SHP77 treated with DMSO at 0.1 percent for 48 hours (cell line): ENCODE data around the gene VSTM4.

Experiments used
- DNase-seq: peaks from one replicate; lab custom pipeline; 2025; lab: John Stamatoyannopoulos, UW

The VSTM4 gene

DNA sequence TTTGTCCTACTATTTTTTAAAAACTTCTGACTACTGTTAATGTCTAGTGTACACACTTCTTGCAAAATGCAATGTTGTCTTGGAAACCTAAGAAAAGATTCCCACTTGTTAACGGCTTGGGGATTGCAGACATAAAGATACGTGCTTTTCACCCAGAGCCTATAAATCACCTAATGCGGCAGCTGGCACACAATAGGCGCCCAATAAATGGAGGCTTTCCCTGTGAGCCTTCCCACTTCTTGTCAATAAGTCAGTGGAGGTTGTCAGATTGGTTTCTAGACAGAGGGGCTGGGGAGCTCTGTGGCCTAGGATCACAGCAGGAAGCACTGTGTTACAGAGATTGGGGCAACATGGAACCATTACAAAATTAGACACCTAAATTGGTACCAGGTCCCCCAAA lies 74.7 kb downstream of the VSTM4 start:
- DNase-seq, result no peak

DNA sequence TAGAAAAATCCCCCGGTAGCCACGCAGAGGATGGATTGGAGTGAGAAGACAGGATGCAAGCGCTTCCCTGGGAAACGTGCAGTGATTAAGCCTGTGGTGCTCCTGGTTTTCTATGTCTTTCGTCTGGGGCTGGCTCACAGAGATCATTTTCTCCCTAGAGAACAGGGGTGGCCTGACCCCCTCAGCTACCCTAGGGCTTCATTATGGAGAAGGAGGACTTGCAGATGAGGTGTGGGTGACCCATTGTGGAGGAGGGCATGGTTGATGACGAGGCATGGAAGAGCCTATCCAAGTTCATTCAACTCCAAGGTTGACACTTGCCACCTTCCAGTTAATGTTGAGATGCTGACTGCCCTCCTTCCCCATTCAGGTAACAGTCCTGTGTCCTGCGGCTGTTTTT lies 75.9 kb downstream of the VSTM4 start:
- no peak for DNase-seq

DNA sequence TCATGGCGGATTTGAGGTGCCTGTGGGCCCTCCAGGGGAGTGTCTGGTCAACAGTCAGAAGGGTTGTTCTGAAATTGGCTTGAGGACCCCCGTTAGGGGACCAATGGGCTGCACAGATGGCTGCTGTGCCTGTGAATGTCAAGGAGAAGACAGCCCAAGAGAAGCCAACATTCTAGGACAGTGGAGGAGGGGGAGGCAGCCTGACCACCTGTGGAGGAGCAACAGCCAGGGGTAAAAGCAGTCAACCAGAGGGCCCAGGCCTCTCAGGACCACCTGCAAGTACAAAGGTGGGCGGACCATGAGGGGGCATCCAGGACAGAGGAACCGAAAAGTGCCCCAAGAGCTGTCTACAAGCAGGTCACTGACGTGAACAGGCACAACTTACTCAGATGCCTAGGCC lies 76.6 kb downstream of the VSTM4 start:
- DNase-seq, result no peak

DNA sequence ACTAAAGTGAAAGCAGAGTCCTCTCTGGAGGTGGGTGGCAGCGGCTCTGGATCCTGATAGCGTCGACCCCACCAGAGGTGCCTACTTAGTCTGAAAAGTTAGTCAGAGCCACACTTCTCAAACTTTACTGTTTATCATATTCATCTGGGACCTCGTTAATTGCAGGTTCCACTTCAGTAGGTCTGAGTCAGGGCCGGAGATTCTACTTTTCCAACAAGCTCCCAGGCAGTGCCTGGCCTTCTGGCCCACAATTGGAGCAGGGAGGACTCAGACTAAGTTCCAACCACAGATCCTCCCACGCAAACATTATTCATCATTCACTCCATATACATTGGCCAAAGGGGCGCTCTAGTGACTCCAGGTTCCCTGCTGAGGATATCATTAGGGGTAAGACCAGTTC lies 78.1 kb downstream of the VSTM4 start:
- no peak for DNase-seq

DNA sequence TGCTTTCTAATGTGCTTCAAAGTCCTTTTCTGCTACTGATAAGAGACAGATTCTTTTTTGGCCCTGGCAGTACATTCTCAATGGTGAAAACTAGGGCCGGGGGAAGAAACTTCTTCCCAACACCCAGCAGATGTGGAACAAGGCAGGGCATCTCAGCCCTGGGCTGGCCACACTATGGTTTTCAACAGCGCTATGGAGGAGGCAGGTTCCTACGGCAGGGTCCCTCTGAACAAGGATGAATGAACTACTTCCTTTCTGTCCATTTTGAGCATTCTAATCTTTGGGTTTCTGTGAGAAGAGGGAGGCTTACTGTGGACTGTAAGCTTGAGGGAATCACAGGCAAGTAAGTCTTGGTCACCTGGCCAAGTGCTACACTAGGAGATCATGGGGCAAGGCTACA lies 78.7 kb downstream of the VSTM4 start:
- no peak for DNase-seq

DNA sequence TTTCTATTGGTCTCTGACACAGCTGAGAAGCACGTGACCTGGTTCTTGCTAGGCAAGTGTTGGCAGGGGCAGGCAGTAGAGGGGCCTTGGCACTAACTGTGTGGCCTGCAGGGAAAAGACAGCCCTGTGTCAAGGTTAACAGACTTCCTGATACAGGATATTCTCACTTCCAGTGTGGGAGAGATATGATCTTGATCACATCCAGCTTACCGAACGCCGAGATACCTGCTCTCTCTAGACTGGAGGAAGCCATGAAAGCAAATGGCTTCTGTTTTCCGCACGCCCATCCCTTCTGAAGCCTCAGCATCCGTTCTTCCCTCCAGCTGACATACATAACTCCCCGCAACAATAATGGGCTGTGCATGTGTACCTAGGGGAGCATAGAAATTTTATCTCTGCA lies 79.4 kb downstream of the VSTM4 start:
- no peak for DNase-seq

DNA sequence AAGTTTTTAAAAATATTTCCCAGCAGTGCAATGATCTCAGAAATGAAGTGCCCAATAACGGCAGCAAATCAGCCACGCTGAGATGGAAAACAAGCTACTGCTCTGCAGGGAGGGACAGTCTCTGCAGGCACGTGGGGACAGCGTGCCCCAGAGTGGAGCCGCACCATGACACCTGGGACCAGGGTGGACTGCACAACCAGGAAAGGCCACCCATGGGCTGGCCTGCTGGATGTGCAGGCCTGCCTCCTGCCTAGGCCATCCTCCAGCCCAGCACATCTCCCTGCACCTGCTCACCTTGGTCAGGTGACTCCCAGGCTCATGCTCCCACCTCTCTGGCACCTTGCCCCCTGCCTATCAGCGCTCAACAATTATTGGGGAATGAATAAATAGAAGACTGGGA lies 80.4 kb downstream of the VSTM4 start:
- DNase-seq, result no peak

DNA sequence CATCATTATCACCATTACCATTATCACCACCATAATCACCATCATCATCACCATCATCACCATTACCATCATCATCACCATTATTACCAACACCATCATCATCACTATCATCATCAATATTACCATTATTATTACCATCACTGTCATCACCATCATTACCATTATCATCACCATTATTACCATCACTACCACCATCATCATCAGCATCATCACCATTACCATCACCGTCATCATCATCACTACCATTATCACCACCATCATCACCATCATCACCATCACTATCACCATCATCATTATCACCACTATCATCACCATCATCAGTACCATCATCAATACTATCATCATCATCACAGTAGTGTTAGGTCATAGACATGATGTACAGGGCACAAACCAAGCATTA lies 81.4 kb downstream of the VSTM4 start:
- no peak for DNase-seq

DNA sequence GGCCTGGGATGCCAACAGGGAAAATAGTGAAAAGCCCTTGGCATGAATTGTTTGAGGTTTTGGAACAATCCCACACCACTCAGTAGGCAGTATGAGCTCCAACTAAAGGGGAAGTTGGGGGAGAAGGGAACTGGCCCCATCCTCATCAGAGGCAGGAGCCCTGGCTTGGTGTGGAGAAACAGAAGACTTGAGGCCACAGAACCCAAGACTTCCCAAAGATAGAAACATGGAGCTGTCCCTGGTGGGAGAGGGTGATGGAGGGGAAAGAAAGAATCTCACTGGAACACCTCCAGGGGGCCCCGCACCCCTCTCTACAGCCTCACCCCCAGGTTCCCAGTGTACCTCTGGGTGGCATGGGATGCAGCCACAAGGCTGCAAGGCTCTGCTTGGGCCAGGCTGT lies 85.7 kb downstream of the VSTM4 start:
- DNase-seq, result no peak

DNA sequence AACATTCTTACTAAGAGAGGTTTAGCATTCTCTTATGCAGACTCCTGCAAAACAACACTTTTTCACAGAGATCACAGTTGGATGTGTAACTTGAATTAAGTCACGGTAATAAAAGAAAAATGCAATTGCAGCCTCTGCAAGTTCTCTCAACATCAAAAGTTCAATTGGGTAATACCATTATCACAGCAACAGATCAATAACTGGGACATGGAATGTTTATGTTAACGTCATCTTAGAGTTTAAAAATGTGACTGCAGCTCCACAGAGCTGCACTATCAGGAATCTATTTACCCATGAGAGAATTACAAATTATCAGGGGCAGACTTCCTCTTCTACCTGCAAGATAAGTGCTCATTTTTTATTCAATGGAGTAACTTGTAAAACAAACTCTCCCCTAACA lies 86.7 kb downstream of the VSTM4 start:
- DNase-seq, result no peak

DNA sequence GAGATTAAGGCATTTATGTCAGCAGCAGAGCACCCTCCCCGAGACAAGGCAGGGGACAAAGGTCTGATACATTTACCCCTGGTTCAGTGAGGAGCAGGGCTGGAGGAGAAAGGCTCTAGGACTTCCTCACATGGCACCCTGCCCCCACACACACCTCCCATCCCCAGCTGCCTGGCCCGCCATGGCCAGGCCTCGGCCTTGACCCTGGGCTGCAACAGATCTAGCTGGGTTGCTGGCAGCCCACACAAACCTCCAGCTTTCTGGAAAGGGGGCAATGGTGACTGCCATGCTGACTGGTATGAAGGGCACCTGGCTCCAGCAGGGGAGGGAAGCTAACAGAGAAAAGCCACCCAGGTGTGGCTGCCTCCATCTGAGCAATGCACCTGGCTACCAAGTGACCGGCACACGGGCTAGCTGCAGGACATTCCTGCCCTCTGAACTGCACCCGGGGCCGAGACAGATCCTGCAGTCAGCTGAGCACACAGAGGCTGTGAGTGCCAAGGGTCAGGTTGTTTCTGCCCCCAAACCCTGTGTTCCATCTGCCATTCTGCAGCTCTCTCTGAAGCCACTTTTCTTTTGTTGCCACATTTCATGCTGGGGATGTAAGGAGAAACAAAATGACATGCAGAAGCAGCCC lies 89.9 kb downstream of the VSTM4 start:
- no peak for DNase-seq

DNA sequence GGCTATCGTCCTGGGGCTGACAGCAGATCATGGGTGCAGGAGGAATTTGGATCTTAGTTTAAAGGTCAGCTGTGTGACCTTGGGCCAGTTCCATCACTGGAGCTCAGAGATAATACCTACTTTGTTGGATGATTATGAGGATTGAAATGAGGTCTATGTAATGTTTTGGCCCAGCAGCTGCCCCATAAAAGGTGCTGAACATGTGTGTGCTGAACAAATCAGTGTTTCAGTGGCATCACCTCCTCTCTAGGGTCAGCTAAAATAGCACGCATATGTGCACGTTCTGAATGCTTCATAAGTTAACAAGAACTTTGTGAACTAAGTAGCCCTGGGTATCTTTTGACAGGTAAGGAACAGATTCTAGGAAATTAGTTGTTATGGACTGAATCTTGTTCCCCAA lies 90.8 kb downstream of the VSTM4 start:
- no peak for DNase-seq

DNA sequence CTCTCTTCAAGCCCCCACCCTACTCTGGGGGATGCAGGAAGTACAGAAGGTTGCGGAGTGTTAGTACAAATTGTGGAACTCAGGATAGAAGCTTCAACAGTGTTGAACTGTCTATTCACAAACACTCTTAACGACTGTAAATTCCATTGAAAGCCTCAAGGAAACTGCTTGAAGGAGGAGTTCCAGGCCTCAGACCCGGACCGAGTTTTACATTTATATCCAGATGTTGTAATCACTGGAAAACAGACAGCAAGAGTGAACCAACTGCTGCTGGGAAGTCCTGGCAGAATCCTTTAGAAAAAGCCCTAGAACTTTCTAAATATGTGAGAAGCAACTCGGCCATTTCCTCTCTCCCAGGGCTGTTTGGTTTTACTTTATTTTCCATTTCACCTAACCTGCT lies 91.6 kb downstream of the VSTM4 start:
- no peak for DNase-seq

DNA sequence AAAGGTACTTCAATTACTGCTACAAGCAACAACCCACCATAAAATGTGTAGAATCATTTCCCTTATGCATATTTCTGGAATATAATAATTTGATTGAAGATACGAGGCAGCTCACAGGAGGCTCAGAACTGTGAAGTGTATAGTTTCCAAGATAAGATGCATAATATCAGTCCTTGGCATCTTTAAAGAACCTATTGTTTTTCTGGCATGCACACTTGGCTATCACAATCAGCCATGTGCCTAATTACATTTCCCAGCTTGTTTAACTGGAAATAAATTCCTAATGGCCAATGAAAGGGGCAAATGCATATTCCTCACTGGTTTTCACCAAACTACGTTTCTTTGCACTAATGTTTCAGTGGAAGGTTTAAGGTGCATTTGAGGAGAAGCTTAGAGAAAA lies 92.3 kb downstream of the VSTM4 start:
- DNase-seq, result no peak

DNA sequence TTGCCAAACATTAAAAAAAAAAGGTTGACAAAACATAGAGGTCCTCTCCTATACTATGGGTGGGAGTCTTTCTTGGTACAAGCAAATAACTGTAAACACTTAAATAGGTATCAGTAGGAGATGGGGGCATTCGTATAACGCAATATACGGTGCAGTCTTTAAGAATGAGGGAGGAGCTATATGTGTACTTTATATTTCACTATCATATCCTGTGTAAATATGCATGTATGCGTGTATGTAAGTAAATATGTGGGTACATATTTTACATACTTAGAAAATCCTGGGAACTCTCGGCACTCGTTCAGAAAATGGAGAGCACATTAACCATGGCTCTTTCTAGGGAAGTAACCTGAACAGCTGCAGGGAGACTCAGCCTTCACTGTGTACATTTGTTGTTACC lies 93.6 kb downstream of the VSTM4 start:
- DNase-seq, result no peak

DNA sequence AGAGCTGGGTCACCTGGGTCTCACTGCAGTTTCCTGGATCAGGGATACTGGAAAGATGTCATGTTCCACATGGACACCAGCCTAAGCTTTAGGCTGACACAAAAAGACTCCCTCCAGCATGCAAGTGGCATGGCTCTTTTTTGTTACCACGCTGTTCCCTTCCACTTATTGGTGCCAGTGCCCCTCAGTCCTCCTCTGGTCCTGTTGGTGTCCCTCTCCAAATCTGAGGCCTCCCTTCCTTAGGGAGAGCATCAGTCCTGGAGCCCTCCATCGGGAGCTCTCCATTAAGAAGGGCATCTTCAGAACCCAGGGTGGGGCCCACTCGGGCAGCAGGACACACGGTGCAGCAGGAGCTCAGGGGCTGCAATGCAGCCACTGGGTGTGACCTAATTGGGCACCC lies 99.6 kb downstream of the VSTM4 start:
- no peak for DNase-seq

DNA sequence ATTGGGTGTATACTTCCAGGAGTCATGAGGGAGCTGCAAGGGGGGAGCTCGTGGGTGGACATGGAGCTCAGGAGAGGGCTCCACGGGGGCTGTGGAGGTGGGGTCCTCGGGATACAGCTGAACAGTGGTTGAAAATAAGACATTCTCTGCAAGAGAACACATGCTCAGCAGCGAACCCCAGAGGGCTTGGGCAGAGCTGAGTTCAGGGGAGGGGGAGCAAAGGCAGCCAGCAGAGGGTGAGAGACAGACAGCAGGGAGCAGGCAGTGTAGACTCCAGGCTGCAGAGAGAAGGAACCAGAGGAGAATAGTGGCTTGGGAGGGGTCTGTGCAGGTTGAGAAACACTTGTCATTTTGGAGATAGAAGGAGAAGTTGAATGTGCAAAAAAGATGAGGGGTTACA lies 102.7 kb downstream of the VSTM4 start:
- no peak for DNase-seq

DNA sequence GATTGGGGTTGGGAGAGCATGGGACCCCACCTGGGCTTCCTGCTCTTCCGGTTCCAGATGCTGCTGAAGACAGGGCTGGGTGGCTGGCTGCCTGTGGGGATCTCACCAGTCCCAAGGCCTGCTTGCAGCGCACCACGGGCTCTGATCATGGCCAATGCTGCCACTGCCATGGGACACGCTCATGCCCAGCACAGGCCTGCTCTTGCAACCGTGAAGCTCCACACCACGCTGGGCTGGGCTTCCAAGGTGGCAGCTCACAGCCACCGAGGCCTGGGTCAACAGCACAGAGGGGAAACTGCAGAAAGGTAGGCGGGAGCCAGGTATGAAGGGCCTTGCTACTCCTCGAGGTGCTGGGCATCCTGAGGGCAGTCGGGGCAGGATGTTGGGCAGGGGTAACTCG lies 103.6 kb downstream of the VSTM4 start:
- DNase-seq, result no peak

DNA sequence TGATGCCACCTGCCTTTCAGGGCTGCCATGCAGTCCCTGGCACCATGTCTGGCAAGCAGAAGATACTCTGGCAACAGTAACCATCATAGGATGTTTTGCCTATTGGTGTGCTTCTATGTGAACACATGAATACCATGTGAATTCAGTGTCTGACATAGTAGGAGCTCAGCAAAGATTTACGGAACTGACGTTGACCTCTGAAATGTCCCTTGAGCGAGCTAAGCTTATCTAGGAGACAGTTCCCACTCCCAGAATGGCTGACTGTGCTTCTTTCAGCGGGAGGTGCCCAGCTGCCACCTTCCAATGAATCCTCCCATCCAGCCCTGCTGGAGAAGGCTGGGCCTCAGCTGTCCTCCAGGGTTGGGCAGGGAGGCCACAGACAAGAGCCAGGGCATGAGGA lies 104.5 kb downstream of the VSTM4 start:
- DNase-seq, result no peak

DNA sequence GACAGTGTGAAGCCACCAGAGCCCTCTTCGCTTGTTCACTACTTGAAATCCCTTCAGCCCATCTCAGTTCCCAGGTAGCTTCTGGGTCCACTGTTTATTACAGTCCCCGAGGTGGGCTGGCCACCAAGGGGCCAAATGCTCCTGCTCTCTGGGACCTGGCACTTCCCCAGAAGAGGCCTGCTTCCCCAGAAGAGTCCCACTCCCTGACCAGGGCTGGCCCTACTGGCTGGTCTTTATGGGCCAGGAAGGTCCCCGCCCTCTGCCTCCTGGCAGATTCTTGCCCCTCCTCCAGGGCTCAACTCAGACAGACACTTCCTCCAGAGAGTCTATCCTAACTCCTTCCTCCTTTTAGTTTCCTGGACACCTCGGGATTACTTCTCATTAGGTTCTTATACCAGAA lies 105.0 kb downstream of the VSTM4 start:
- DNase-seq, result no peak

DNA sequence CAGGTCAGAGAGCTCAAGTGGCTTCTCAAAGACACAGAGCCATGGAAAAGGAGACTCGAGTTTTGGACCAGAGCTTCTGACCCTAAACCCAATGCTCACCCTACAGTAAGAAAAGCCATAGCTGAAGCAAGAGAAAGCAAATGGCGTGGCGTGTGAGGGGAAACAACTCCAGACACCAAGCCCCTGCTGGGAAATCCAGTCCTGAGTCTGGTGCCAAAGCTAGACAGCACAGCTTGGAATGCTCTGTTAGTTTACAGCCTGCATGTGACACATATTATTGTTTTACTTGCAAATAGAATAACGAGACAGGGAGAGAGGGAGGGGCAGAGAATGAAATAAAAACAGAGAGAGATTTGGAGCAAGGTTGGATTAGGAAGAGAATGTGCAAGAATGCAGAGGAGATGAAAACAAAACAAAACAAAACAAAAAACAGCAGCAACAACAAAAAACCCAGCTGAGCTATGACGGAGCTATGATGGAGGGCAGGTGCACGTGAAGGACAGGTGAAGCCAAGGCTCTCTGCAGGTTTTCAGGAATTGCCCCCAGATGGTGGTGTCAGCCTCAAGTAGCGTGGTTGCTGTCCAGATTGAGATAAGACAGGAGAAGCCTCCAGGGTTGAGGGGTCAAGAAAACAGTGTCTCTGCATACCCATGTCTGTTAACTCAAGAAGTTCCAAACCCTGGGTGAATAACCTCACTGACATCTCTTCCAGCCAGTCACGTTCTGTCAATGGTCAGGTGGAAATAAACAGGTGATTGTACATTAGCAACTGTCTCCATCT lies 105.9 kb downstream of the VSTM4 start:
- no peak for DNase-seq

DNA sequence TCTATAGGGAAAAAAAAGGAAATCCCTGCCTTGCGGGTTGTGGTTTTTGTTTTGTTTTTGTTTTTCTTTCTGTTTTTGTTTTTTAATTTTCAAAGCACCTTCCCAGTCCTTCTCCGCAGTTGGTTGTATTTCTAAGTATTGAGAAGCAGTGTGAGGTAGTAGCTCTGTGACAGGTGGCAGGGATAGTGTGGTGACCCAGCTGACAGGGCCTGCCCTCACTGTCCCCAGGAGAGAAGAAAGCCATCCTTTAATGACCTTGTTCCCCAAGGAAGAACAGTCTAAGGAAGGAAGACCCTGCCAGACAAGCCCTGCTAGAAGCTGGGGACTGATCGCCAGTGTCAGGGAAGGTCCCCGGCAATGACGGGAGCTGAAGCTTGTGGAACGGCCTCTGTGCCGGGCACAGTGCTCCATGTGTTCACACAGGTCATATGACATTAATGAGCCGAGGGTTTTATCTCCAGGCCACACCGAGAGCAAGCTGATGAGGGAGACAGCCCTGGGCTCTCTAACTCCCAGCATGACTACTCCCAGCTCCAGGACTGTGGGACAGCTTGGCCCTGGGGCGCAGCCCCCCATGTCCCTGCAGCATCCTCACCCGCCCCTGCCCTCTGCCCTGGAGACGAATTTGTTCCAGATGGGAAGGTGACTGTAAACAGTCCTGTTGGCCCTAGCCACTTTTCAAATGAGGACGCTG lies 106.7 kb downstream of the VSTM4 start:
- no peak for DNase-seq

DNA sequence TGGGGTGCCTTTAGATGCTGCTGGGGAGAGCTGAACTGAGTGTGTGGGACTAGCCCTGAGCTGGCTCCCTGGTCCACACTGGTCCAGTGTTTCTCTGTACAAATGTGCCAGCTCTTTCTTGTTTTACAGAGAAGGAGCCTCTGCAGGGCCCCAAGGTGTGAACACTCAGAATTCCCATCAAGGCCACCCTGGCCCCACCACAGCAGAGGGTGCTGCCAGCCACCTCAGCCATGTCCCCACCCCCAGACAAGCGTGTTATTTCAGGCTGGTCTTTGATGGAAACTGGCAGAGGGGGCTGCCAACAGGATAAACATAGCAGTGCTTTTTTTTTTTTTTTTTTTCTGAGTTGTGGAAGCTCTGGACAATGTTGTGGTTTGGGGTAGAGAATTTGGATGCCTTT lies 107.2 kb downstream of the VSTM4 start:
- no peak for DNase-seq

DNA sequence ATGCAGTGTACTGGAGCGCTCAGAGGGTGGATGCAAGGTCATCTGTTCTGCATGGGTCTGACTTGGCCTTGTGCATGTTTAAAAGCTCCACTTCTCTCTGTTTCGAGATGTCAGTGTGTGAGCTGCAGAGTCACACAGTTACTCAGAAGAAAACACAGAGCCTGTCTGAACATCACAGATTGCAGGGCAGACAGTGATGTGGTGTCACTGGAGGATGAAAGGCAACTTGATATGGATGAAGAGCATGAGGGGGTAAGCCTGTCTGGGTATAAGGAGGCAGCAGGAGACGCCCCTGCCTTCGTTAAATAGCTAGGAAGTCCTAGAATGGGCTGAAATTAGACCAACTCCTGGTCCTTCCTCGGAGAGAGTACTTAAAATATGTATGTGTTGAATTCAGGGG lies 108.2 kb downstream of the VSTM4 start:
- no peak for DNase-seq
